GM12801 (cell line): ENCODE data around the gene PHLDB3.

Source experiments
- CTCF ChIP-seq: IDR thresholded peaks from one replicate; pipeline ENCODE4 v1.5.1; 2011; ENCODE audit warnings: control low read depth; ENCODE audit not compliant: insufficient read length; ENCODE audit errors: extremely low read depth

Gene PHLDB3

GRCh38 chr19:43534305-43534815, 29.8 kb upstream of the PHLDB3 start:
- no peak for TF ChIP-seq CTCF

- TF ChIP-seq CTCF: no peak
Observed at GRCh38 chr19:43533546-43534304, 29.2 kb upstream of the PHLDB3 start.

GRCh38 chr19:43532962-43533545, 28.5 kb upstream of the PHLDB3 start, which contains the start of gene ZNF575:
Gene ZNF575 (plus strand): TSS chr19:43533188. CDS start chr19:43534423, 1,235 bp downstream.
- no peak for TF ChIP-seq CTCF

- no peak for TF ChIP-seq CTCF
Observed at GRCh38 chr19:43532571-43532961, 28.0 kb upstream of the PHLDB3 start.

GRCh38 chr19:43527860-43528622, 23.5 kb upstream of the PHLDB3 start:
- TF ChIP-seq CTCF: no peak

- no peak for TF ChIP-seq CTCF
Observed at GRCh38 chr19:43526884-43527859, 22.6 kb upstream of the PHLDB3 start, which contains the start of gene ETHE1. Gene ETHE1 (minus strand): TSS chr19:43527201. CDS start chr19:43527177, 24 bp downstream.
